GM21526 (cell line): ENCODE results near the gene GRIFIN.

Experiments used
- ATAC-seq: cut with Tn5 transposase; IDR thresholded peaks from one replicate; pipeline ENCODE4 v1.9.1; 2021; ENCODE audit warnings: moderate library complexity; ENCODE audit not compliant: unreplicated experiment, low FRiP score

The GRIFIN gene

GRCh38 chr7:2499719-2500430 lies 23.7 kb upstream of the GRIFIN start:
- no peak for ATAC-seq

DNA sequence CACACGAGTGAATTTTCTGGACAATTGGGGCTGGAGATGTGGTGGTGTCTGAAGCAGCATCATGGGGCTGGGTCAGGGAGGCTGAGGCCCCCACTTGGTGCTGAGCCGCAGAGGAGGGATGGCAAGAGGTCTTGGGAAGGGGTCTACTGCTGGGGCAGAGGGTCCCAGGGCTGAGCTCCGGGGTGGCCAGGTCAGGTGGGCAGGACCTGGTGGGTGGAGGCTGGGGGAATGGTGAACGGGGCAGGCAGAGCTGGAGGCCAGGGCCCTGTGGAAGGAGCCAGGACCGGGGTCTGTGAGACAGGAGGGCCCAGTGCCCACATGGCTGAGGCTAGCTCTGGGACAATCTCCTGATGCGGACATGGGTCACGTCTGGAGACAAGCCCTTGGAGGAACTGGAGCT lies 23.0 kb upstream of the GRIFIN start:
- no peak for ATAC-seq

GRCh38 chr7:2498708-2499107 lies 22.5 kb upstream of the GRIFIN start:
- ATAC-seq: no peak

- ATAC-seq: no peak
Measured at GRCh38 chr7:2497500-2498336, 21.5 kb upstream of the GRIFIN start.

- ATAC-seq: no peak
Measured at GRCh38 chr7:2497065-2497464, 20.9 kb upstream of the GRIFIN start.

DNA sequence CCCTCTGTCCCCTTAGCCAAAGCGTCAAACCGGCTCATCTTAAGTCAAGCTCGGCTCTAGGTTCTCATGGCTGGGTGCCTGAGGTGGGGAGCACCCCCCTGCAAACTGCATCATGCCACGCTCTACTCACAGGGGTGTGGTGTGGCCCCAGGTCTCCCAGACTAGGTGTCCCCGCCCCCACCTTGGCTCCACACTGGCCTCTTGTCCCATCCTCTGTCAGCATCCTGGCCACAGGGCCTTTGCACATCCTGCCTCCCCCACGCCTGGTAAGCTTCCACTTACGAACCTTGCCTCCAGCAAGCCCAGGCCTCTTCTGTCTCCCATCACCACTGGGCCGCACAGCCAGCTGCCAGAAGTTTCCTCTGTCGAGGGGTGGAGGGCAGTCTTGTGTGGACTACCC lies 20.2 kb upstream of the GRIFIN start:
- ATAC-seq: no peak

- ATAC-seq: no peak
Measured at GRCh38 chr7:2495418-2496299, 19.5 kb upstream of the GRIFIN start.

GRCh38 chr7:2494191-2495130 lies 18.3 kb upstream of the GRIFIN start:
- ATAC-seq: no peak

GRCh38 chr7:2493205-2494164 lies 17.3 kb upstream of the GRIFIN start:
- ATAC-seq: no peak

- ATAC-seq: no peak
Measured at GRCh38 chr7:2492038-2492437, 15.8 kb upstream of the GRIFIN start.

- no peak for ATAC-seq
Measured at GRCh38 chr7:2490181-2490651, 14.0 kb upstream of the GRIFIN start.

GRCh38 chr7:2488681-2489080 lies 12.5 kb upstream of the GRIFIN start:
- no peak for ATAC-seq

DNA sequence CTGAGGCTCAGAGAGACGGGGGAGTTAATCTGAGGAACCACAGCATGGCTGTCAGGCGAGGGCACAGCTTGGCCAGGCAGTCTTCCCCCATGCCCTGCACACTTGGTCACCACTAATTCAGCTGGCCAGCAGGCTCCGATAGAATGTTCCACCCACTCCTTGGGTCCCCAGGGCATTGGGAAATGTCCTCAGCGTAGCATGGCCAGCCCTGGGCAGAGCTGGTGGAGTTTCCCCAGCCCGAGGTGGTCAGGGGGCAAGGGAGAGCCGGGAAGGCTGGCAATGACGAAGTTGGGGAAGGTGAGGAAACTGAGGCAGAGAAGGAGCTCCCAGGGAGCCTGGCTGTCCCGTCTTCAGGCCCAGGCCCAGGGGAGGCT lies 12.1 kb upstream of the GRIFIN start:
- no peak for ATAC-seq

DNA sequence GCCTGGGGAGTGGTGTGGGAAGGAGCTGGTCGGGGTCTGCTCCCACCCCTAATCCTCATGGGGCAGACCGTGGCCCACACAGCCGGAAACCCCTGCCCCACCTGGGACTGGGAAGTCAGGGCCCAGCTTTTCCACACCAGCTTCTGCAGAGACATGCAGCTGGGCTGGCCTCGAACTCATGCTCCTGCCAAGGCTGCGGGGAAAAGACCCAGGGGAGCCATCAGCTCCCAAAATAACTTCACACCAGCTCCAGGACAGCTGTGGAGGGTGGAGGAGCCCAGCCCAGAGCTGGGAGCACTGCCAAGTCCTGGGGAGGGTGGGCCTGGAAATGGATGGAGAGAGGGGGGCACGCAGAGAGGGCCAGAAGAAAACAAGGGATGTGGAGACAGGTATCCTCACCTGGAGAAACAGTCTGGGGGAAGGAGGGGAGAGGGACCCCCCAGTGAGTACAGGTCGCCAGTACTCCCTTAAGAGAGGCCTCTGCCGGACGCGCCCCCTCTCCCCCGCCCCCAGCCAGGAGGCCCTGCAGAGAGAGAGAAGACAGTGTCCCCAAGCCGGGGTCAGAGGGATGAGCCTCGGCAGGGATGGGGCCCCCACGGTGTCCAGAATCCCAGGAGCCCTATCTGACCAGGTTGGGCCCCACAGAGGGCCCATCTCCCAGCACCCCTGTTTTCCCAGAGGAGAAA lies 11.5 kb upstream of the GRIFIN start:
- no peak for ATAC-seq

DNA sequence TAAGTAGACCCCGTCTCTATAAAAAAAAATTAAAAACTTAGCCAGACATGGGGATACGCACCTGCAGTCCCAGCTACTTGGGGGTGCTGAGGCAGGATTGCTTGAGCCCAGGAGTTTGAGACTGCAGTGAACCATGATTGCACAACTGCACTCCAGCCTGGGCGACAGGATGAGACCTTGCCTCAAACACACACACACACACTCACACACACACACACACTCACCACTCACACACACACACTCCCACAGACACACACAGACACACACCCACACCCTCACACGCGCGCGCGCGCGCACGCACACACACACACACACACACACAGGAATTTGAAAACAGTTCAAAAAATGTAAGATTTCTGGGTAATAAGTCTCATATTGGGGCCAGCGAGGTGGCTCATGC lies 8.7 kb upstream of the GRIFIN start:
- no peak for ATAC-seq

- no peak for ATAC-seq
Measured at GRCh38 chr7:2483494-2483893, 7.3 kb upstream of the GRIFIN start.

GRCh38 chr7:2482725-2483451 lies 6.7 kb upstream of the GRIFIN start:
- no peak for ATAC-seq

DNA sequence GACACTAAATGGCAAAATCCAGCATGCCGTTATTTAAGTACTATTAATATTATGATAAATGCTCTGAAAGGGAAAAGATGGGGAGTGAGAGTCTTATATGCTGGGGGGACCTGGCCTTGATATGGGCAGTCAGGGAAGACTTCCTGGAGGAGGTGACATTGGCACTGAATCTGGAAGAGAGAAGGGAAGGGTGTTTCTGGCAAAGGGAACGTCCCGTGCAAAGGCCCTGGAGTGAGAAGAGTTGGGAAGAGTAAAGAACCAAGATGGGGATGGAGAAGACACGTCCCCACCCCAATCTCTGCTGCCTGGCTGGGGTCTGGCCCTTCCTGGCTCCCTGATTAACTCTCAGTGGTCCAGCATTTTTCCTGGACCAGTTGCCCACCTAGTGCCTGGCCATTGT lies 5.0 kb upstream of the GRIFIN start:
- no peak for ATAC-seq
